HEK293T (cell line): ENCODE results near the gene MRPL14.

ENCODE experiments used
- CTCF ChIA-PET: fragments of 350-600 bp; formaldehyde crosslinking; extraction: SDS; loops from one replicate; lab custom pipeline; 2021; ENCODE audit warnings: antibody characterized with exemption, inconsistent platforms; lab: Yijun Ruan, JAX
- POLR2A ChIA-PET: fragments of 350-600 bp; formaldehyde crosslinking; extraction: SDS; loops from one replicate; lab custom pipeline; 2020; ENCODE audit warnings: antibody characterized with exemption, inconsistent platforms; lab: Yijun Ruan, JAX
- DNase-seq: peaks from one replicate; pipeline ENCODE4 v3.0.0; 2012; ENCODE audit warnings: mixed read lengths; ENCODE audit errors: extremely low spot score
- ARNT ChIP-seq: fragments of 450-650 bp; IDR thresholded peaks from 2 replicates; pipeline ENCODE4 v1.6.1; 2017; ENCODE audit warnings: mild to moderate bottlenecking
- BHLHE40 ChIP-seq: fragments of 450-650 bp; IDR thresholded peaks from 2 replicates; pipeline ENCODE4 v1.6.1; 2016; ENCODE audit warnings: mild to moderate bottlenecking, moderate library complexity, borderline replicate concordance
- CTBP1 ChIP-seq: fragments of 450-650 bp; IDR thresholded peaks from 2 replicates; pipeline ENCODE4 v1.6.1; 2016; ENCODE audit warnings: borderline replicate concordance
- ELF4 ChIP-seq: fragments of 450-650 bp; IDR thresholded peaks from 2 replicates; pipeline ENCODE4 v1.6.1; 2017; ENCODE audit warnings: antibody characterized with exemption
- FOXA1 ChIP-seq: fragments of 450-650 bp; IDR thresholded peaks from 2 replicates; pipeline ENCODE4 v1.6.1; 2016; ENCODE audit warnings: mild to moderate bottlenecking
- FOXK2 ChIP-seq: fragments of 450-650 bp; IDR thresholded peaks from 2 replicates; pipeline ENCODE4 v1.6.1; 2016; ENCODE audit warnings: mild to moderate bottlenecking
- FOXM1 ChIP-seq: fragments of 450-650 bp; IDR thresholded peaks from 2 replicates; pipeline ENCODE4 v1.6.1; 2017; ENCODE audit warnings: mild to moderate bottlenecking, borderline replicate concordance
- HDGF ChIP-seq: fragments of 450-650 bp; IDR thresholded peaks from 2 replicates; pipeline ENCODE4 v1.6.1; 2017; ENCODE audit warnings: antibody characterized with exemption, borderline replicate concordance
- L3MBTL2 ChIP-seq: fragments of 450-650 bp; conservative IDR thresholded peaks from 2 replicates; pipeline ENCODE4 v1.6.1; 2016; ENCODE audit warnings: mild to moderate bottlenecking
- LEF1 ChIP-seq: fragments of 450-650 bp; IDR thresholded peaks from 2 replicates; pipeline ENCODE4 v1.6.1; 2017; ENCODE audit warnings: mild to moderate bottlenecking, borderline replicate concordance
- NFRKB ChIP-seq: fragments of 450-650 bp; IDR thresholded peaks from 2 replicates; pipeline ENCODE4 v1.6.1; 2016; ENCODE audit warnings: mild to moderate bottlenecking, moderate library complexity
- SP1 ChIP-seq: fragments of 450-650 bp; IDR thresholded peaks from 2 replicates; pipeline ENCODE4 v1.6.1; 2017
- SUZ12 ChIP-seq: fragments of 450-650 bp; IDR thresholded peaks from 2 replicates; pipeline ENCODE4 v1.6.1; 2016; ENCODE audit warnings: mild to moderate bottlenecking
- TARDBP ChIP-seq: fragments of 450-650 bp; IDR thresholded peaks from 2 replicates; pipeline ENCODE4 v1.6.1; 2016
- ZNF384 ChIP-seq: fragments of 450-650 bp; IDR thresholded peaks from 2 replicates; pipeline ENCODE4 v1.6.1; 2016
- TF ChIP-seq, protein P1 (sequence below): fragments of 450-650 bp; IDR thresholded peaks from 2 replicates; pipeline ENCODE4 v1.6.1; 2016

MRPL14 gene

DNA sequence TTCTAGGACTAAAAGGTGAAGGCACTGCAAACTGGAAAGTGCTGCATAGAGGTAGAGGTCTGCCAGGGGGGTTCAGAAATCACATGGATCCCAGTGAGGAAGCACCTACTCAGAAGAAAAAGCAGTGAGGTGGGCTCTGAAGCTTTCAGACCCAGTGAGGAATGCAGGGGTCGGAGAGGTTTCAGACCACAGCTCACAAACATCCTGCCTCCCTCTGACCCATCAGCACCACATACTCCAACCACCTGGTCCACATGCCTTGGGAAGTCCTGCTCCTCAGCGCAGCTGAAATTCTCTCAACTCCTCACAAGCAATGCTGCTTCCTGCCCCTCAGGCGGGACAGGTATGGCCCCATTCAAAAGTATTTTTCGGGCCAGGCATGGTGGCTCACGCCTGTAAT lies 20.2 kb downstream of the MRPL14 start:
- POLR2A ChIA-PET = no interaction called here
- TF ChIP-seq TARDBP (no peak), ZNF384 (no peak), FOXM1 (no peak), LEF1 (no peak), NFRKB (no peak)
- TF ChIP-seq, protein P1, sequence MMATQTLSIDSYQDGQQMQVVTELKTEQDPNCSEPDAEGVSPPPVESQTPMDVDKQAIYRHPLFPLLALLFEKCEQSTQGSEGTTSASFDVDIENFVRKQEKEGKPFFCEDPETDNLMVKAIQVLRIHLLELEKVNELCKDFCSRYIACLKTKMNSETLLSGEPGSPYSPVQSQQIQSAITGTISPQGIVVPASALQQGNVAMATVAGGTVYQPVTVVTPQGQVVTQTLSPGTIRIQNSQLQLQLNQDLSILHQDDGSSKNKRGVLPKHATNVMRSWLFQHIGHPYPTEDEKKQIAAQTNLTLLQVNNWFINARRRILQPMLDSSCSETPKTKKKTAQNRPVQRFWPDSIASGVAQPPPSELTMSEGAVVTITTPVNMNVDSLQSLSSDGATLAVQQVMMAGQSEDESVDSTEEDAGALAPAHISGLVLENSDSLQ = no peak
- CTCF ChIA-PET = no interaction called here

DNA sequence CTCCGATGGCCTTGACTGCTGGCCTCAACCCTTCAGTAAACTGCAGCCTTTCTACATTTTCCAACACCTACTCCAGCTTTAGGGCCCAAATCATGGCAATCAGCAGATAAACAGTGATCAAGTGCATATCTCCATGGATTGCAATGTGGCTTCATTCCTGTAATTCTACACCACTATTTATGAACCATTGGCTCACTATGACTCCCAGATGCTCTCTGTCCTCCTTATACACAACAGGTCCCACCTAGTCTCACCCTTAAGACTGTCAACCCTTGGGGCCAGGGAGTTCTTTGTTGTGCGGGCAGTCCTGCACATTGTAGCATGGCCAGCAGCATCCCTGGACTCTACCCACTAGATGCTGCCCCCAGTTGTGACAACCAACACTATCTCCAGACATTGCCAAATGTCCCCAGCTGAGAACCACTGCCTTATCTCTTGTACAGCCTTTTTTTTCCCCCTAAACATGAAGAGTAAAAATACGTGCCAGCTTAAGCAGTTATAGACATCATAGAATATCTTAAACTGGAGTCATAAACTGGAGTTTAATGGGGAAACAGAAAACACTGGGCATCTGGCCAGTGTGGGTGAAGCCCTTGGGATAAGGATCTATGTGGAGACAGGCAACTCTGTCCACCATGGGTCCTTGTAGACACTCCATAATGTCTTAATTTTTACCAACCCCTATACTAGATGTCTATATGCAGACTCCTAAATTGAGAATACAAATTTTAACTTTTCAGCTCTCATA lies 21.1 kb downstream of the MRPL14 start:
- TF ChIP-seq SP1 = no peak
- TF ChIP-seq L3MBTL2 = no peak
- TF ChIP-seq ELF4 = no peak
- no peak for TF ChIP-seq TARDBP
- no peak for TF ChIP-seq ARNT
- no peak for TF ChIP-seq LEF1
- no peak for TF ChIP-seq CTBP1
- no peak for TF ChIP-seq FOXA1
- no peak for TF ChIP-seq FOXK2
- TF ChIP-seq NFRKB = no peak
- no peak for TF ChIP-seq HDGF
- no peak for TF ChIP-seq ZNF384
- TF ChIP-seq, protein P1 = no peak
- TF ChIP-seq BHLHE40 = no peak
- CTCF ChIA-PET = no interaction called here
- DNase-seq = no peak
- POLR2A ChIA-PET = no interaction called here

More for the DNA sequence above, 20.2 kb downstream of the MRPL14 start:
- no peak for DNase-seq

DNA sequence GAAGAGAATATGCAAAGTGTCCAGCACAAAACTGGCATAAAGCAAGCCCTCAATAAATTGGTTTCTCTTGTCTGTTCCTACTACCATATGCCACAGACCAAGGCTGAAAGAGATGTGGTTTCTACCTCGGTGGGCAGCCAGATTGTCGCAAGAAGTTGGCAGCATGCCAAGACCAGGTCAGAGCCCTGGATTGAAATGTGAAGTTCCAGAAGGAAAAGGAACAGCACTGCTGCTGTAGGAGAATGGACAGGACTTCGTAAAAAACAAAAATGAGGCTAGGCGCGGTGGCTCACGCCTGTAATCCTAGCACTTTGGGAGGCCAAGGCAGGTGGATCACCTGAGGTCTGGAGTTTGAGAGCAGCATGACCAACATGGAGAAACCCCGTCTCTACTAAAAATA lies 22.1 kb downstream of the MRPL14 start:
- CTCF ChIA-PET = interaction anchor here (0.6 kb wide), 1 partner anchor 625 kb away, joined by 8 read pairs; no protein-coding TSS in a partner anchor

DNA sequence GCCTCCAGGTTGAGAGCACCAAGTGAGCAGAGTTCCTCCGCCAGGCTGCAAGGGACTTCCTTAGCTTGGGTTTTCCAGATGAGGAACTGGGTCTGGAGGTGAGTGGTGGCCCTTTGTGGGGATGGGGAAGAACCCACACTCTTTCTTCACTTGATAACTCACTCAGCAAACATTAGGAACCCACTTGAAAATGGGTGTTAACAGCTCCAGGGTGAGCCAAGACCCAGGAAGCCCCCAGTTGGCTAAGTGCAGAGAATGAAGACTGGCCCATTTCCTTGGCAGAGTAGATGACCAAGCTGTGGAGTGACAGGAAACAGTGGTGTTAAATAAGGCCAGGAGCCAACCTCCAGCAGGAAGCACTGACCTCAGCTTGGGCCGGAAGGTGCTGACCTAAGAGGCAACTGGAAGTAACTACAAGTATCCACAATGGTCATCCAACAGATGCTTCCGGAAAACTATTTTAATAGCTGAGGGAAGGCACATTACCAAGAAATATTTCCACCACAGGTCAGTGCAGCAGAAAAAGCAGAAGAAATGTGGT lies 22.7 kb downstream of the MRPL14 start:
- TF ChIP-seq L3MBTL2 (no peak), HDGF (no peak), ZNF384 (no peak), SUZ12 (no peak), CTBP1 (no peak), NFRKB (no peak)
- TF ChIP-seq, protein P1 = no peak
- ChIA-PET CTCF (no interaction called here), POLR2A (no interaction called here)
- no peak for DNase-seq

More for the DNA sequence above, 22.1 kb downstream of the MRPL14 start:
- DNase-seq = no peak
- TF ChIP-seq SUZ12 = no peak
- no peak for TF ChIP-seq NFRKB
- no peak for TF ChIP-seq ARNT
- TF ChIP-seq LEF1 = no peak
- no peak for TF ChIP-seq FOXA1
- TF ChIP-seq ZNF384 = no peak
- TF ChIP-seq ELF4 = no peak
- TF ChIP-seq FOXK2 = no peak
- no peak for TF ChIP-seq FOXM1
- no peak for TF ChIP-seq HDGF
- TF ChIP-seq BHLHE40 = no peak
- TF ChIP-seq SP1 = no peak
- no peak for TF ChIP-seq TARDBP
- no peak for TF ChIP-seq L3MBTL2
- no peak for TF ChIP-seq CTBP1
- TF ChIP-seq, protein P1 = no peak
- POLR2A ChIA-PET = no interaction called here

DNA sequence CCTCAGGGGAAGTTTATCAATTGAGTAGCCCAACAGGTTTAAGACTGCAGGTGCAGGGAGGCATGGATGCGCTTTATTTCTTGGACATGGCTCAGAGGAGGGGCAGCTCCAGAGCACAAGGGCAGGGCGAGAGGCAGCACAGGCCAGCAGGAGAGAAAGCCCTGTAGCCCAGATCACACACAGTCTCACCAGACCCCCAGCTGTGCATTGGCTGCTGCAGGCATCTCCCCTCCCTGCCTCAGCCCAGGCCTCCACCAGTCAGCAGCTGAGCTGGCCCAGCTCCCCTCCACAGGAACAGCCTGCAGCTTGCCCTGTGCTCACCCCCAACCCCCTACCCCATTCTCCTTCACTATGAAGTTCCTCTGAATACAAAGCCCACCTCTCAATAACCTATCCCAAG lies 24.7 kb downstream of the MRPL14 start:
- DNase-seq = no peak
- CTCF ChIA-PET = interaction anchor here (1.0 kb wide), 2 partner anchors 9 to 36 kb away, joined by 3 to 4 read pairs; no protein-coding TSS in a partner anchor
- TF ChIP-seq NFRKB (no peak), LEF1 (no peak), FOXA1 (no peak), SUZ12 (no peak), L3MBTL2 (no peak), HDGF (no peak), FOXK2 (no peak), CTBP1 (no peak), ARNT (no peak), BHLHE40 (no peak), TARDBP (no peak)
- TF ChIP-seq, protein P1 = no peak
- POLR2A ChIA-PET = interaction anchor here (0.9 kb wide), 1 partner anchor 144 kb away, joined by 4 read pairs; the partner anchor contains the start of gene HSP90AB1
